ENCODE results near the gene VIT.
"Not testable (repeated sequence)": the region's sequence is repeated elsewhere in the genome, so short reads cannot be mapped to it uniquely, and the experiment has no call there.

The VIT gene

GRCh38 chr2:36820942-36821605, 124.6 kb downstream of the VIT start:
- no peak for DNase-seq (ENCODE audit: low read depth)
- no peak for TF ChIP-seq CTCF (IDR thresholded peaks at IDR 0.05; ENCODE audit: low read depth, low read length, missing control alignments)
- H3K4me3 ChIP-seq (ENCODE audit: low read depth, low read length), result no peak overlapping the region

- DNase-seq (ENCODE audit: low read depth), result no peak
- no peak for TF ChIP-seq CTCF (IDR thresholded peaks at IDR 0.05; ENCODE audit: low read depth, low read length, missing control alignments)
- no peak overlapping the region for H3K4me3 ChIP-seq (ENCODE audit: low read depth, low read length)
Measured at GRCh38 chr2:36823862-36824261, 127.4 kb downstream of the VIT start.

- no peak overlapping the region for H3K4me3 ChIP-seq (ENCODE audit: low read depth, low read length)
Measured at GRCh38 chr2:36824273-36824672, 127.8 kb downstream of the VIT start.

GRCh38 chr2:36824683-36825082, 128.2 kb downstream of the VIT start:
- not testable (repeated sequence) for DNase-seq (ENCODE audit: low read depth); H3K4me3 ChIP-seq (ENCODE audit: low read depth, low read length)

More at GRCh38 chr2:36824273-36824672, 127.8 kb downstream of the VIT start:
- no peak for TF ChIP-seq CTCF (IDR thresholded peaks at IDR 0.05; ENCODE audit: low read depth, low read length, missing control alignments)
- no peak for DNase-seq (ENCODE audit: low read depth)

GRCh38 chr2:36831185-36831584, 134.7 kb downstream of the VIT start:
- DNase-seq (ENCODE audit: low read depth), result no peak
- no peak for TF ChIP-seq CTCF (IDR thresholded peaks at IDR 0.05; ENCODE audit: low read depth, low read length, missing control alignments)
- H3K4me3 ChIP-seq (ENCODE audit: low read depth, low read length), result no peak overlapping the region

GRCh38 chr2:36834203-36834602, 137.7 kb downstream of the VIT start:
- H3K4me3 ChIP-seq (ENCODE audit: low read depth, low read length), result no peak overlapping the region
- TF ChIP-seq CTCF (IDR thresholded peaks at IDR 0.05; ENCODE audit: low read depth, low read length, missing control alignments), result no peak
- DNase-seq (ENCODE audit: low read depth), result no peak

- no peak for DNase-seq (ENCODE audit: low read depth)
- no peak overlapping the region for H3K4me3 ChIP-seq (ENCODE audit: low read depth, low read length)
- TF ChIP-seq CTCF (IDR thresholded peaks at IDR 0.05; ENCODE audit: low read depth, low read length, missing control alignments), result no peak
Measured at GRCh38 chr2:36834731-36835524, 138.4 kb downstream of the VIT start.

All from GM12864 (cell line).